HG02973 (cell line): ENCODE results near the gene PHC3.
"Not testable (repeated sequence)": the region's sequence is repeated elsewhere in the genome, so short reads cannot be mapped to it uniquely, and the experiment has no call there.

Source experiments
- ATAC-seq: cut with Tn5 transposase; IDR thresholded peaks from one replicate; pipeline ENCODE4 v1.9.1; 2021; ENCODE audit warnings: moderate library complexity; ENCODE audit not compliant: unreplicated experiment

Gene PHC3

DNA sequence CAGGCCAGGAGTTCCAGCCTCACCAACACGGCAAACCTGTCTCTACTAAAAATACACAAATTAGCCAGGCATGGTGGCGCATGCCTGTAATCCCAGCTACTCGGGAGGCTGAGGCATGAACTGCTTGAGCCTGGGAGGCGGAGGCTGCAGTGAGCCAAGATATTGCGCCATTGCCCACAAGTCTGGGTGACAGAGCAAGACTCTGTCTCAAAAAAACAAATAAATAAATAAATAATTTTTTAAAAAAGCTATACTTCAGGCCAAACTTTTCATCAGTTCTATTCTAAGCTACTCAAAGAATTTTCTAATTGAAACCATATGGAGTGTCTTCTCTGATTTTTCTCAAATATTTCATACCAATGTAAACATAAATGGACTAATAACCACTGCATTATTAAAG, 43.5 kb downstream of the PHC3 start:
- no peak for ATAC-seq

DNA sequence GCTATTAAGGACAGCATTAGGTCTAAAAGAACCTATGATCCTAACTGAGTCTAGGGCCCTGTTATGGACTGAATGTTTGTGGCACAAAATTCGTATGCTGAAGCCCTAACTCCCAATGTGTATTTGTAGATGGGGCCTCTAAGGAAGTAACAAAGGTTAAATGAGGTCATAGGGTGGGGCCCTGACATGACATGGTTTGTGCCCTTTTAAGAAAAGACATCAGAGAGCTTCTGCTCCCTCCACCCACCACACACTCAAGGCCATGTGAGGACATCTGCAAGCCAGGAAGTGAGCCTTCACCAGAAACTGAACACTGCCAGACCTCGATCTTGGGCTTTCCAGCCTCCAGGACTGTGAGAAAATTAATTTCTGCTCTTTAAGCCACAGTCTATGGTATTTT, 49.2 kb downstream of the PHC3 start:
- ATAC-seq = no peak

DNA sequence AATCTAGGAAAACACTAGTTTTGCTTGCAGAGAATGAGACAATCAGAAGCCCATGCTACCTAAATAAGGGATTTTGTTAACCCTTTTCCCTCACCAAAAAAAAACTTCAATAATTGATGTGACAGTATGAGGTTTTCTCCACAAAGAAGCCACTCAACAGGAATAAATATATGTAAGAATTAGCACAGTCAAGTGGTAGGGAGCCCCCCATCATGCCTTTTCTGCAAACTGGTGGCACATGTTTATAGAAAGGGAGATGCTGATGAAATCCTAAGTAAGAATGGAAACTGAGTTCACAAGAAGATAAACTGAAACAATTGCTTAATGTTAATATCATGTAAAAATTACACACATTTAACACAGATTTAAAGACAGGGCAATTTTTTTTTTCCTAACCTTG, 51.0 kb downstream of the PHC3 start:
- no peak for ATAC-seq

DNA sequence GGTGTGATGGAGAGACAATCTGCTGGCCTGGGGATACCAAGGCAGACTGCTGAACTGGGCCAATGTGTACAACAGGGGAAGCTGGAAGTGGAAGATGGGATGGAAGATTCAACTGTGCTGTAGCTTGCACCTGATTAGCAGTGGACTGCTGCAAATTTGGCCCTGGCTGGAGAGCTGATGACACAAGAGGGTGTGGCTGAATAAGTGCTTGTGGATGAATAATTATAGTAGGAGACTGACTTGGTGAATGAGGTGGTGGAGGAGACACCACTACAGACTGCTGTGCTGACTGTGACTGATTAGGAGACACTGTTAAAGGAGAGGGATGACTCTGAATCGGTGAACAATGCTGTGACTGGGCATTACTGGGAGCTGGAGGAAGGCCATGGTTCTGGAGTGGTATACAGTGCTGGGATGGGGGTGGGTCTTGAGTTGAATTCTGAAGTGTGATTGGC, 52.5 kb downstream of the PHC3 start:
- peak; percentile 48 for ATAC-seq

DNA sequence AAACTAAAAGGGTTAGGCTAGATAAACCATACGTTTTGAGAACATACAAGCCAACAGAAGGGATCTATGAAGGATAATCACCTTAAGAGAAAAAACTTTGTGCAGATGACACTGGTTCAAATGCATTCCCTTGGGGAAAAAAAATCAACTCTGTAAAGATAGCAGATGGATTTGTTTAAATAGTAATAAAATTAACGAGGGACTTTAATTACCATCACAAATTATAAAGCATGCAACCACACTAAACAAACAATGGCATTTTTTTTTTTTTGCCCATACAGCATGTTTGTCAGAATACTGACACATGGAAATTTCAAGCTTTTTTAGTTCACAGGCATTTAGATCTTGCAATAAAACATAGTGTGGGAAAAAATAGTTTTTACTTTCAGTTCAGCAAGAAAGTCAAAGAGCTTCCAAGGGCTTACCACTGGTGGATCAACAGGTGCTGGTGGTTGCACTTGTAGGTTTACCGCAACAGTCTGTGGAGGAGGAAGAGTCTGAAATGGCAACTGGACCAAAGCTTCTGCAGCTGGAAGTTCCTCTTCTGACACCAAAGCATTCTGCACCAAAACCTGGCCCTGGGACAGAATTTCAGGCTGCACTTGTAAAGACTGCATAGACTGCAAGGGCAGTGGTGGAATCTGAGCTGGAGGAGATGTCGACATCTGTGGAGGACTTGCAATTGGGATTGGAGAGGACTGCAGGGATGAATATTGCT, 53.1 kb downstream of the PHC3 start:
- ATAC-seq = peak; percentile 83

DNA sequence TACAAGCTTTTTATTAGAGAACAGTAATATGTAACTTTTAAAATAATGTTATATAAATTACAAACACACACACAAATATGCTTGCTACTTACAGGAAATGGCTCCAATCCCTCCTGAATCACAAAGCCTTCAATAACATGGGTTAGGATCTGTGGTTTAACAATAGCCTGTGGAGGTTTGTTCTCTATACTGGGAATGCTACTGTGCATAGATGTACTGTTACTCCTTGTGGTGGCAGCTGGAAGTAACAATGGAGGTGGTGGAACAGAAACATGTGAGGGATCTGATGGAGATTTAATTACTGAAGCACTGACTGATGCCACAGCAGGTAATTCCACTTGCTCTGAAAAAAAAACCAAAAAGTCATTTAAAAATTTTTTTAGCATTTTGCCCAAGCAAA, 64.4 kb downstream of the PHC3 start:
- no peak for ATAC-seq

DNA sequence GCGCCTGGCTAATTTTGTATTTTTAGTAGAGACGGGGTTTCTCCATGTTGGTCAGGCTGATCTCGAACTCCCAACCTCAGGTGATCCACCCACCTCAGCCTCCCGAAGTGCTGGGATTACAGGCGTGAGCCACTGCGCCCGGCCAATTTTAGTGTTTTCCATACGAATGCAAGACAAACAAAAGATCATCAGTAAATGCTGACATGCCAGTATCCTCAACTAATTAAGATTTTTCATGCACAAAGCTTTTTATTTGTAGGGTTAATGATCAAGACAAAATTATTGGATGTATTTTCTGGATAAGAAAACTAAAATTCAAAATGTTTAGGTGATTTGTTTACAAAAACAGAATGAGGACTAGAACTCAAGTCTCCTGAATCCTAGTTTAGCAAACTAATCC, 67.4 kb downstream of the PHC3 start:
- ATAC-seq = not testable (repeated sequence)

DNA sequence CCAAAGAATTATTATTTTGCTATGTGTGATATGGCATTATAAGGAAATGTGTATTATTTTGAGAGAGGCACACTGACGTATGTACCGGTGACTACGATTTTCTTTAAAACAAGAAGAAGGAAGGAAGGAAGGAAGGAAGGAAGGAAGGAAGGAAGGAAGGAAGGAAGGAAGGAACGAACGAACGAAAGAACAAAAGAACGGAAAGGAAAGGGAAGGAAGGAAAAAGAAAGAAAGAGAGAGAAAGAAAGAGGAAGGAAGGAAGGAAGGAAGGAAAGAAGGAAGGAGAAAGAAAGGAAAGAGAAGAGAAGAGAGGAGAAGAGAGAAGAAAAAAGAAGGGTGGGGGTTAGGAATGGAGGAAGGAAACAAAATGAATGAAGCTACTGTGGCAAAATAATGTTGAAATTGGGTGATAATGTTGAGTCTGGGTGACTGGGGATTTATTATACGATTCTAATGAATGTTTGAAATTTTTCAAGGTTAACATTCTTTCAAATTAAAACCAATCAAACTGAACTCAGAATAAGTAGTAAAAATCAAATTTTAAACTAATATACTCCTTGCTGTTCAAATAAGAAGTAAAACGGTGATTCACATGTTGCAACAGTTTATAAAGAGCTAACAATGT, 70.3 kb downstream of the PHC3 start:
- no peak for ATAC-seq

DNA sequence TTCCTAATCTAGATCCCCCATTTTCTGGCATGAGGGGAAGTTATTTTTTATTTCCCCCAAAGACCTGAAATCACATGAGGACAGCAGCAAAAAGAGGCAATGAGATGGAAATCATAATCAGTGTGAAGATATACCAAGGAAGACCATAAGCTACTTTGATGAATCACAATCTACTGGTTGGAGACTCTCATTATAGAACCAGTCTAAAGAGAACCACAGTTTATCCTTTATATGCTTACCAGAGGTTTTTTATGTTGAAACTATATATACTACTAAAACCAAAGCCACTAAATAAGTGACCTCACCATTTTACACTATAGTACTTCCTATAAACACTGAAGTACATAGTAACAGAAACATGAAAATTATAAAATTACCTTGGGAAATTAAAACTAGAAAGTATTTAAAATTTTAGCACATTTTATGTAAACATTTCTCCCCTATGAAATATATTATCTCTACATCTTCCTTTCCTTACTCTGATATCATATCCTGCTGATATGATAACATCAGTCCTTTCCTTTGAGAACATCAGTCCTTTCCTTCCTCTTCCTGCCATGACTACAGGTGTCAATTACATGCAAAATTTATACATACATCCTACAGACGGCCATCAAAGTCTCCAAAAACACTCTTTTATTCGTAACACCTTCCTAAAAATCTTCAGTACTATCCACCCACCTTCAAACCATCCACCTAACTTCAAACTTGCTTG, 71.8 kb downstream of the PHC3 start:
- ATAC-seq = no peak

DNA sequence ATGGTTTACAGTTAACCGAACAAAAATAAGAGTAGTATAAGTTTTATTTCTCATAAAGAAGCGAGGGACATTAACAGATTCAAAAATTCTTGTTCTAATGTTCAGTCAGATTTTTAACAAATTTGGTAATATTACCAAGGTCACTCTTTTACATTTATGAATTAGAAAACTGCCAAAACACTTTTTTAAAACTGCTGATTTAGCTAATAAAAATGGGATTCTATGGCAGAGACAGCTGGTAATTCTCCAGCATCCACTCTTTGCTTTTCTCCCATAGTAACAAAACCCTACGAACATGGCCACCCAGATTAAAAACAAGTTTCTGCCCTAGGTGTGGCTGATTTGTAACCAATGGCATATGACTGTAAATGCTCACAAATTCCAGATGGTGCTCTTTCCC, 72.6 kb downstream of the PHC3 start:
- no peak for ATAC-seq

DNA sequence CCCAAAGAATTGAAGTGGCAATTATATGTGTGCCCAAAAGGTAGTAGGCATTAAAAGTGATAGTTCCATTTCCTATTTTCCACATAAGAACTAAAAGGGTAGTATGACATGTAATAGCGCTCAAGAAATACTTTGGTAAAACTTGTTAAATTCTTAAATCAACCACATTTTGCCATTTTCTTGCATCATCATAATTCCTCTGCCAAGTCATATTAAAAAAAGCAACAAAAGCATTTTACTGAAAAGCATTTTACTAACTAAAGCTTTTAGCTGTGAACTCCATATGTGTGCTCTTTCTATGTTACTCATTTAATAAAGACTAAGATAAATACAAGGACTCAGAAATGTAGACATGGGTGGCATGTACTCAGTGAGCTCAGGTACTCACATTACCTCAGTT, 73.6 kb downstream of the PHC3 start:
- ATAC-seq = no peak

DNA sequence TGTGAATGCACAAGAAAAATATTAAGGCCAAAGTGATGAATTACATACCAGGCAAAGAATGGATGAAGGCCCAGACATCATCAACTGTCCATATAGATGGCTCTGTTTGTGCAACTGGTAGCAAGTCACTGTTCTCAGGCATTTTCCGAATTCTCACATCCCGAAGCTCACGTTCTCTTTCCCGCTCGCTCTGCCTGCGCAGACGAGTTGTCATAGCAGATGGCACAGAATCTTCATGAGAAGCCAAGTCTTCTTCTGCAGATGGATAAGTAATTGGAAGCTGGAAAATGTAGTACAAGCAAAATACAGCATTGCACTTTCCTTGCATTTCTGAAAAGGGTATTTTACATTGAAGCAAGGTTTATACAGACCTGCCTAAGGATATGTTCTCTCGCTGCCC, 79.1 kb downstream of the PHC3 start:
- ATAC-seq = no peak

DNA sequence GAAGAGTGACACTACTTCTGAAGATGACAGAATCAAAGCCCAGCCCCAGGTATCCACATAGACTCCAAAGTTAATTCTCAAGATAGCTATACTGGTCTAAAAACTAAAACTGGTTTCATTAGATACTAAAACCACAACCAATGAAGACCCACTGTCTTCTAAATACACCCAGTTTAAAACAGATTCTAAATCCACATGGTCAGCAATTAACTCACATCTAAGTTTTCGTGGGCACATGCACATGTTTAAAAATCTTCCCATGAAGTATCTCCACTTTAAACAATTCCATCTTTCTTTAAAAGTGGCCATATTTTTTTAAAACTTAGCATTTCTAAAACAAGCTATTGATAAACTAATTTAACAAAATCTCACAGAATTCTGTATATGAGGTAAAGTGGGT, 80.6 kb downstream of the PHC3 start:
- ATAC-seq = no peak

DNA sequence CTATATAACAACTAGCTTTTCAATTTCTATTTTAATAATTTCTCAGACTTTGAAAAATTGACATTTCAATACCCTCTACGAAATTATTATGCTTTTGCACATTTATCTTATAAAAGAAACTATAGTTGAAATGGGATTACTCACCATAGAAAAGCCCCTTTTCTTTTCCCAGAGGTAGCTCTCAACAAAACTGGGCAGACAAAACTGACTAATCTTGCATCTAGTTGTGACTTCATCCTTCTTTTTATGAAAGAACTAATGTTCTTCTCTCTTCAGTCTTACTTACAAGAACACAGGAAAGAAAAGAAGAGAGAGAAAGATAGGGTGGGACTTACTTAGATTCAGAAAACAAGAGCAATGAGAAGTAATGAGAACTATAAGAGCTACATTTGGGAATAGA, 82.8 kb downstream of the PHC3 start:
- ATAC-seq = no peak

DNA sequence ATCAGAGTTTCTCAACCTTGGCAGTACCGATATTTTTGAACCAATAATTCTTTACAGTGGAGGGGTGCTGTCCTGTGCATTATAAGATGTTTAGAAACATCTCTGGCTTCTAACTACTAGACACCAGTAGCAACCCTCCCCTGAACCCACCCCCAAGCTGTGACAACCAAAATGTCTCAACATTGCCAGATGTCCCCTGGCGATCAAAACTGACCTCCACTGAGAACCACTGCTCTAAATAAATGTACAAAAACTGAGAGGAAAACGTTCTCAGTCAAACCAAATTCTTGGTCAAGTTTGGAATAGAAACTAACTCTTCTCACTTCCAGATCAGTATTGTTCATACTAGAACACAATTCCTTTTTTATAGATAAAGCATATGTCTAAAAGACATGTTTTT, 85.2 kb downstream of the PHC3 start:
- no peak for ATAC-seq

DNA sequence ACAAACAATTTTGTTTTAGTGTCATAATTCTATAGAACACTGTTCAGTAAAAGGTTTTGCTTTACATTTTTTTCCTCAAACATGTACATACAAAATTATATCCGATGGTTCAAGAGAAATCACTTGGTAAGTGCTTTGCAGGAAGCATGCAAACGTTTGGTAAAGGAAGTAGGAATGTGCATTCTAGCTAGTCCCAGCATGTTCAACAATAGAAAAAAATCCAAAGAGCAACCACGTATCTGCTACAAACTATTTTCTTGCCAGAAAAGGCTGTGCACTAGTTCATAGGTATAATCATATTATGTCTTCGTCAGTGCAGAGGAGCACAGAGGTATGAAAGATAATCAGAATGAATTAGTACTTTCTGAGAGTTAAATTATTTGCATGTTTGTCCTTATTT, 85.8 kb downstream of the PHC3 start:
- no peak for ATAC-seq

DNA sequence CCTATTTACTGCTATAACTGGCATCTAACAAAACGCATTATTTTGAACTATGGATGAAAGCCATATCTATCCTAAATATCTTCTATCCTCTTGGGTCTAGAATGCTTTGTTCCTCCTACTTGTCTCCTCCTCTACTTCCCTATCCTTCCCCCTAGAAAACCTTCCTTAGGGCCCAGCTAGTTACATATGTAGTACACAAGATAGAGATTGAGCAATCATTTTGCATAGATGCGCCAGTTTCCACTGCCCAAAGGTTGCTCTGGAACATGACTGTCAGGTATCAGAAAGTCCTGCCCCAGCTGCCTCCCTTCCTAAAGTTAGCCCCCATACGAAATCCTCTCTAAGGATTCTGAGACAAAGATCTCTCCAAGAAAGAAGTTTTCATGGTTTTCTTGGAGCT, 88.6 kb downstream of the PHC3 start:
- ATAC-seq = no peak

DNA sequence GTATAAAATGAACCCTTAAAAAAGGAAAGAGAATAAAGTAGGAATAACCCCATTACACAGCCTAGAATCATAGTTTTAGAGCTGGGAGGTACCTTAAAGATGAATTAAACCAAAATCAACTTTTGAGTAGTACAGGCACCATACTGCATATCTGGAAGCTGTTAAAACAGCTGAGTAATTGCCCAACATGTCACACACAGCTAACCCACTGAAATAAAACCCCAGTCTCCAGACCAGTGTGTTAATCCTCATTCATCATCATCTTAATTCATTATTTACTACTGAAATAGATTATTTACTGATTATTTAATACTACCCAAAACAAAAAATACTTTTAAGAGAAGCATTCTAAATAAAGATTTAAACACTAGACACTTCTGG, 90.9 kb downstream of the PHC3 start:
- ATAC-seq = no peak

DNA sequence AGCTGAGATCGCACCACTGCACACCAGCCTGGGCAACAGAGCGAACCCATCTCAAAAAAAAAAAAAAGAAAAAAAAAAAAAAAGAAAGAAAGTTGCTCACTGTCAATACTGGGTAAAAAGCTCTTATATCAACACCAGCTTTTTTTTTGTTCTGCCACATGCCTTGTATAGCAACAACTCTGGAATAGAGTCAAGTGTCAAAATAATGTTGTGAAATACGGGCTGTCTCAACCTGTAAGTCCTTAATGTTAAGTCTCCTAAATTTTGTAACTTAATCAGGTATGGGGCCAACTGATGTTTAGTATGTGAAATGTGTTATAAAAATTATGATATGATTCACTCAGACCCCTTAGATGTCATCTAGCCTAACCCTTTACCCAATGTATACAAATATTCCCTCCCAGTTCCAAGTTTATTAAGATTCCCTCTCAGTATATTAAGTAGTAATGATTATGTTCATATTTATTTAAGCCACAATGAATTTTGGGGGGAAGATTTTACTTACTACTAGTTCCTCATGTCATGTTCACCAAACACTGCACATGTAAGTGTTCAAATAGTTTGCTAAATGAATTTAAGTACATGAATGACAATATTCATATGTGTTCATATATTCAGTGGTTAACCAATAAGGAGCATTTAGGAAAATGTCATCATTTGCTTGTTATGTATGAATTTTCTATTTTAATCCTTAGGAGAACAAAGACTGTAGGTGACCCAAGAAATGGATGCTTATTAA, 91.5 kb downstream of the PHC3 start:
- ATAC-seq = no peak

DNA sequence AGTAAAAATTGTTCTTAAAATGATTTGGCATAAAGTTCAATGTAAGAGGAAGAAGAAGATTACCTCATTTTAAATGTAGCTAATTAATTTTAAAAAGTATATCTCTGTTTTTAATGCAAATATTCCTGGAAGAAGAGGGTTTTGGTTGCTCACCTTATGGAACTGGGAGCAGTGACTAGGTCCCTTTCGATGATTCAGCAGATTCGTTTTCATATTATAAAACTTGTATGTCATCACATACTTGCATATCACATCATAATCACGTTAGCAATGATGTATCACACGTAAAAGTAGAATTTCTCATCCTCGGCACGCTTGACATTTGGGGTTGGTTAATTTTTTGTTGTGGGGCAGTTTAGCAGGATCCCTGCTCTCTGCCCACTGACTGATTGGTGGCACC, 96.1 kb downstream of the PHC3 start:
- no peak for ATAC-seq

DNA sequence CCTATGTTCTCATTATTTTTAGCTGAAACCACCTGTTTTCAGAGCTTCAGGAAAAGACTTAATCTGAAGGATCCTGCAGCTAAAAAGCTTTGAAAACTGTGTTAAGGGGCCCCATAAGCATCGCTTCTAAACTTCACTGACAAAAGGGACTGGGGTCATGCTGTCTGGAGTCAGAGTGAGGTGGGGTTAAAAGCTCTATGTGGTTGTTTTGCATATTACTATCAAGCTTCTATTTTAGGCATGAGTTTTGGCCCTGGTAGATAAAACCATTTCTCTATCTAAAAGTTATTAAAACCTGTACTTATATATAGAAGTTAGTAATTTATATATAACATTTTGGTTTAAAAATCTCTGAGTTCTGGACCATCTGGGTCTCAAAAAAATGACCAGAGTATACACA, 98.2 kb downstream of the PHC3 start:
- no peak for ATAC-seq
